WTC11 (cell line): Measurements from ENCODE around the gene OPRL1.

Source experiments
- JUN ChIP-seq: sonication (generic); formaldehyde crosslinking; IDR thresholded peaks from 2 replicates; pipeline ENCODE4 v1.8.0; 2023; ENCODE audit warnings: mild to moderate bottlenecking, missing genetic modification reagents
- MXD4 ChIP-seq: fragments of 250-450 bp; sonication (Bioruptor Pico); IDR thresholded peaks from 2 replicates; pipeline ENCODE4 v1.8.0; 2021; ENCODE audit warnings: mild to moderate bottlenecking, moderate library complexity, borderline replicate concordance
- NFYB ChIP-seq: sonication (generic); formaldehyde crosslinking; conservative IDR thresholded peaks from 2 replicates; pipeline ENCODE4 v1.8.0; 2022; ENCODE audit warnings: low read depth, missing genetic modification reagents
- TEAD4 ChIP-seq: sonication (generic); formaldehyde crosslinking; IDR thresholded peaks from 2 replicates; pipeline ENCODE4 v1.8.0; 2022; ENCODE audit warnings: mild to moderate bottlenecking, missing genetic modification reagents
- TP53 ChIP-seq: sonication (generic); formaldehyde crosslinking; IDR thresholded peaks from 2 replicates; pipeline ENCODE4 v1.8.1; 2023; ENCODE audit warnings: mild to moderate bottlenecking, missing genetic modification reagents
- ZNF121 ChIP-seq: sonication (generic); formaldehyde crosslinking; IDR thresholded peaks from 2 replicates; pipeline ENCODE4 v1.8.0; 2023; ENCODE audit warnings: missing genetic modification reagents
- ZNF232 ChIP-seq: sonication (generic); formaldehyde crosslinking; IDR thresholded peaks from 2 replicates; pipeline ENCODE4 v1.8.0; 2022; ENCODE audit warnings: mild to moderate bottlenecking, missing genetic modification reagents
- ZNF423 ChIP-seq: fragments of 250-450 bp; sonication (Bioruptor Pico); IDR thresholded peaks from 2 replicates; pipeline ENCODE4 v2.1.2; 2022; ENCODE audit warnings: mild to moderate bottlenecking, moderate library complexity
- TF ChIP-seq, protein P1 (sequence below): sonication (generic); formaldehyde crosslinking; IDR thresholded peaks from 2 replicates; pipeline ENCODE4 v1.8.1; 2022; ENCODE audit warnings: low read depth, missing genetic modification reagents, borderline replicate concordance
- TF ChIP-seq, protein P2 (sequence below): fragments of 200-600 bp; IDR thresholded peaks from 2 replicates; pipeline ENCODE4 v1.8.0; 2022; ENCODE audit warnings: antibody characterized with exemption
- TF ChIP-seq, protein P3 (sequence below): sonication (generic); formaldehyde crosslinking; IDR thresholded peaks from 2 replicates; pipeline ENCODE4 v1.8.1; 2023; ENCODE audit warnings: mild to moderate bottlenecking, missing genetic modification reagents, moderate library complexity
- TF ChIP-seq, protein P4 (sequence below): sonication (generic); formaldehyde crosslinking; IDR thresholded peaks from 2 replicates; pipeline ENCODE4 v1.8.1; 2023; ENCODE audit warnings: mild to moderate bottlenecking, moderate library complexity, missing genetic modification reagents

DNA sequence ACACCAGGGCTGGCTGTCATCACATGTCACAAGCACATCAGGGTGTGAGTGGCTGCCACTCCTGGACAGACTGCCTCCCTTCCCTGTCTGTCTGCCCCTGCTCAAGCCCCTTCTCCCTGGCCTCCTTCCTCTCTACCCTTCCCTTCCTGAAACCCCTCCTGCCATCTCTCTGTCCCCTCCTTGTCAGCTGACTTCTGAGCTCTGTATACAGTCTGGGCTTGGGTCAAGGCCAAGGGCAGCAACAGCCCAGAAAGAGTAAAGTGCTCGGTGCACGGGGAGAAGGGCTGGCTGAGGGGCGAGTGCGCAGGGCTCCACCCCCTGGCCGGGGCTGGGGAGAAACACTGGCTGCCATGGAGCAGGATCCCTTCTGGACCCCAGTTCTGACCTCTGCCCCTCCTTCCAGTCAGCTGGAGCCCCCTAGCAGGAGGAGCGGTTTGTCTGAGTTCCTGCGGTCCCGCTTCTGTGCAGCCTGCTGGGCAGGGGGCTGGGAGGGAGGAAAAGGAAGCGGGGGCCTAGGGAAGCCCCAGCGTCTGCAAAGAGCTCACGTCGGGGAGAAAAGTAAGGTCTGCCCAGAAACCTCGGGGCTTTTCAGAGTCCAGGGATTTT, 2.3 kb downstream of the OPRL1 start:
- TF ChIP-seq TP53 (CRISPR knock-in tag) (no peak), ZNF423 (CRISPR knock-in tag) (no peak), ZNF232 (CRISPR knock-in tag) (no peak), JUN (no peak), TEAD4 (CRISPR knock-in tag) (no peak), MXD4 (CRISPR knock-in tag) (no peak), ZNF121 (CRISPR knock-in tag) (no peak), NFYB (CRISPR knock-in tag) (no peak)
- TF ChIP-seq, protein P1, sequence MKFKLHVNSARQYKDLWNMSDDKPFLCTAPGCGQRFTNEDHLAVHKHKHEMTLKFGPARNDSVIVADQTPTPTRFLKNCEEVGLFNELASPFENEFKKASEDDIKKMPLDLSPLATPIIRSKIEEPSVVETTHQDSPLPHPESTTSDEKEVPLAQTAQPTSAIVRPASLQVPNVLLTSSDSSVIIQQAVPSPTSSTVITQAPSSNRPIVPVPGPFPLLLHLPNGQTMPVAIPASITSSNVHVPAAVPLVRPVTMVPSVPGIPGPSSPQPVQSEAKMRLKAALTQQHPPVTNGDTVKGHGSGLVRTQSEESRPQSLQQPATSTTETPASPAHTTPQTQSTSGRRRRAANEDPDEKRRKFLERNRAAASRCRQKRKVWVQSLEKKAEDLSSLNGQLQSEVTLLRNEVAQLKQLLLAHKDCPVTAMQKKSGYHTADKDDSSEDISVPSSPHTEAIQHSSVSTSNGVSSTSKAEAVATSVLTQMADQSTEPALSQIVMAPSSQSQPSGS (CRISPR knock-in tag) = no peak
- TF ChIP-seq, protein P2, sequence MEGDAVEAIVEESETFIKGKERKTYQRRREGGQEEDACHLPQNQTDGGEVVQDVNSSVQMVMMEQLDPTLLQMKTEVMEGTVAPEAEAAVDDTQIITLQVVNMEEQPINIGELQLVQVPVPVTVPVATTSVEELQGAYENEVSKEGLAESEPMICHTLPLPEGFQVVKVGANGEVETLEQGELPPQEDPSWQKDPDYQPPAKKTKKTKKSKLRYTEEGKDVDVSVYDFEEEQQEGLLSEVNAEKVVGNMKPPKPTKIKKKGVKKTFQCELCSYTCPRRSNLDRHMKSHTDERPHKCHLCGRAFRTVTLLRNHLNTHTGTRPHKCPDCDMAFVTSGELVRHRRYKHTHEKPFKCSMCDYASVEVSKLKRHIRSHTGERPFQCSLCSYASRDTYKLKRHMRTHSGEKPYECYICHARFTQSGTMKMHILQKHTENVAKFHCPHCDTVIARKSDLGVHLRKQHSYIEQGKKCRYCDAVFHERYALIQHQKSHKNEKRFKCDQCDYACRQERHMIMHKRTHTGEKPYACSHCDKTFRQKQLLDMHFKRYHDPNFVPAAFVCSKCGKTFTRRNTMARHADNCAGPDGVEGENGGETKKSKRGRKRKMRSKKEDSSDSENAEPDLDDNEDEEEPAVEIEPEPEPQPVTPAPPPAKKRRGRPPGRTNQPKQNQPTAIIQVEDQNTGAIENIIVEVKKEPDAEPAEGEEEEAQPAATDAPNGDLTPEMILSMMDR = no peak
- TF ChIP-seq, protein P3, sequence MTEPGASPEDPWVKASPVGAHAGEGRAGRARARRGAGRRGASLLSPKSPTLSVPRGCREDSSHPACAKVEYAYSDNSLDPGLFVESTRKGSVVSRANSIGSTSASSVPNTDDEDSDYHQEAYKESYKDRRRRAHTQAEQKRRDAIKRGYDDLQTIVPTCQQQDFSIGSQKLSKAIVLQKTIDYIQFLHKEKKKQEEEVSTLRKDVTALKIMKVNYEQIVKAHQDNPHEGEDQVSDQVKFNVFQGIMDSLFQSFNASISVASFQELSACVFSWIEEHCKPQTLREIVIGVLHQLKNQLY (CRISPR knock-in tag) = no peak
- TF ChIP-seq, protein P4, sequence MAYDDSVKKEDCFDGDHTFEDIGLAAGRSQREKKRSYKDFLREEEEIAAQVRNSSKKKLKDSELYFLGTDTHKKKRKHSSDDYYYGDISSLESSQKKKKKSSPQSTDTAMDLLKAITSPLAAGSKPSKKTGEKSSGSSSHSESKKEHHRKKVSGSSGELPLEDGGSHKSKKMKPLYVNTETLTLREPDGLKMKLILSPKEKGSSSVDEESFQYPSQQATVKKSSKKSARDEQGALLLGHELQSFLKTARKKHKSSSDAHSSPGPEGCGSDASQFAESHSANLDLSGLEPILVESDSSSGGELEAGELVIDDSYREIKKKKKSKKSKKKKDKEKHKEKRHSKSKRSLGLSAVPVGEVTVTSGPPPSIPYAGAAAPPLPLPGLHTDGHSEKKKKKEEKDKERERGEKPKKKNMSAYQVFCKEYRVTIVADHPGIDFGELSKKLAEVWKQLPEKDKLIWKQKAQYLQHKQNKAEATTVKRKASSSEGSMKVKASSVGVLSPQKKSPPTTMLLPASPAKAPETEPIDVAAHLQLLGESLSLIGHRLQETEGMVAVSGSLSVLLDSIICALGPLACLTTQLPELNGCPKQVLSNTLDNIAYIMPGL (CRISPR knock-in tag) = no peak
